Ascending aorta (tissue), 2 donors: ENCODE data around the gene CBLB. TPM values are rescaled to one million over a fixed set of nuclear protein-coding genes. Genes with fewer than 3 reads are reported as not detected.

ENCODE experiments used
- DNase-seq, 2 donors: peaks; one replicate each; pipeline ENCODE4 v3.0.0-alpha.2; 2019; ENCODE audit warnings: low spot score in 2 of 2
- H3K27ac ChIP-seq, 2 donors: fragments of 200-600 bp; sonication (generic); one replicate each; pipeline ENCODE4 v1.5.1; 2016 to 2017; ENCODE audit warnings: mild to moderate bottlenecking in 1 of 2
- H3K27me3 ChIP-seq: fragments of 200-600 bp; sonication (generic); one replicate; pipeline ENCODE4 v1.5.1; 2017
- H3K36me3 ChIP-seq, 2 donors: fragments of 200-600 bp; sonication (generic); one replicate each; pipeline ENCODE4 v1.5.1; 2016
- H3K4me1 ChIP-seq, 2 donors: fragments of 200-600 bp; sonication (generic); one replicate each; pipeline ENCODE4 v1.5.1; 2016 to 2017; ENCODE audit warnings: mild to moderate bottlenecking in 1 of 2
- H3K4me3 ChIP-seq, 2 donors: fragments of 200-600 bp; sonication (generic); one replicate each; pipeline ENCODE4 v1.5.1; 2016 to 2017; ENCODE audit warnings: mild to moderate bottlenecking in 1 of 2
- H3K9me3 ChIP-seq, 2 donors: fragments of 200-600 bp; sonication (generic); one replicate each; pipeline ENCODE4 v1.5.1; 2016
- CTCF ChIP-seq, 3 experiments: fragments of 200-600 bp in 2 of 3; fragments of 450-650 bp in 1 of 3; sonication (generic) in 2 of 3; IDR thresholded peaks; one replicate each; pipeline ENCODE4 v1.5.1; 2016 to 2019; ENCODE audit warnings: antibody characterized with exemption in 3 of 3, mild to moderate bottlenecking in 1 of 3, moderate library complexity in 1 of 3
- intact Hi-C: fragments of 100-400 bp; cut with DNase I; formaldehyde crosslinking; loops from one replicate; pipeline ENCODE4 v1.15.1; 2023
- total RNA-seq: library from RNA; depleted of rRNA; stranded (reverse); fragments of >200 nt; gene quantifications from one replicate; pipeline ENCODE4 v1.1.0, GENCODE V29; 2016

CBLB gene
- total RNA-seq, 1 donor from 2014 or later = 30.0 TPM

GRCh38 chr3:105911496-105911895 is 42.7 kb upstream of the CBLB start:
- Histone ChIP-seq H3K9me3 (peaks cover 0 to 7% of the 10 kb centered on the region in 2 donors), H3K27me3 (no peaks in the 10 kb centered on the region), H3K27ac (no peak overlapping the region), H3K4me1 (peaks cover 0 to 11% of the 10 kb centered on the region in 2 donors), H3K36me3 (no peaks in the 10 kb centered on the region), H3K4me3 (no peak overlapping the region)
- DNase-seq = no peak
- TF ChIP-seq CTCF (IDR thresholded peaks at IDR 0.05) = no peak
- intact Hi-C loops = no loop called here

- H3K4me1 ChIP-seq = peaks cover 11 to 30% of the 10 kb centered on the region in 2 donors
- no peak for TF ChIP-seq CTCF (IDR thresholded peaks at IDR 0.05)
- no peaks in the 10 kb centered on the region for H3K27me3 ChIP-seq
- intact Hi-C loops = loop anchor here (5.0 kb wide), 2 partner anchors 60 to 540 kb away; partner anchors contain the start of gene ALCAM
- H3K27ac ChIP-seq = peak overlapping the region; percentile 74 to 91
- DNase-seq = no peak
- H3K4me3 ChIP-seq = no peak overlapping the region
- H3K36me3 ChIP-seq = no peaks in the 10 kb centered on the region
- H3K9me3 ChIP-seq = no peaks in the 10 kb centered on the region
These were observed 39.0 kb upstream of the CBLB start for GRCh38 chr3:105907777-105908176.

- no peak for TF ChIP-seq CTCF (IDR thresholded peaks at IDR 0.05)
- H3K27me3 ChIP-seq = no peaks in the 10 kb centered on the region
- no peak overlapping the region for H3K4me3 ChIP-seq
- peaks cover 11 to 30% of the 10 kb centered on the region in 2 donors for H3K4me1 ChIP-seq
- no peaks in the 10 kb centered on the region for H3K36me3 ChIP-seq
- intact Hi-C loops = loop anchor here (1.0 to 5.0 kb wide), 3 partner anchors 38 to 540 kb away; partner anchors contain the start of genes ALCAM and CBLB
- peak overlapping the region; percentile 86 to 91 for H3K27ac ChIP-seq
- H3K9me3 ChIP-seq = no peaks in the 10 kb centered on the region
- peak; percentile 29 to 90 for DNase-seq
These were observed 38.0 kb upstream of the CBLB start for GRCh38 chr3:105906836-105907235.

GRCh38 chr3:105906345-105906744 is 37.5 kb upstream of the CBLB start:
- Histone ChIP-seq H3K27me3 (no peaks in the 10 kb centered on the region), H3K4me3 (no peak overlapping the region), H3K4me1 (peaks cover 11 to 30% of the 10 kb centered on the region in 2 donors), H3K27ac (peak overlapping the region; percentile 86 to 91), H3K36me3 (no peaks in the 10 kb centered on the region), H3K9me3 (no peaks in the 10 kb centered on the region)
- no peak for TF ChIP-seq CTCF (IDR thresholded peaks at IDR 0.05)
- DNase-seq = no peak
- intact Hi-C loops = loop anchor here (1.0 to 5.0 kb wide), 3 partner anchors 37 to 539 kb away; partner anchors contain the start of genes ALCAM and CBLB

GRCh38 chr3:105905328-105905727 is 36.5 kb upstream of the CBLB start:
- H3K9me3 ChIP-seq = no peaks in the 10 kb centered on the region
- intact Hi-C loops = loop anchor here (5.0 kb wide), 2 partner anchors 62 to 538 kb away; partner anchors contain the start of gene ALCAM
- H3K4me1 ChIP-seq = peaks cover 11 to 30% of the 10 kb centered on the region in 2 donors
- no peak for TF ChIP-seq CTCF (IDR thresholded peaks at IDR 0.05)
- H3K36me3 ChIP-seq = no peaks in the 10 kb centered on the region
- no peaks in the 10 kb centered on the region for H3K27me3 ChIP-seq
- DNase-seq = no peak
- H3K4me3 ChIP-seq = no peak overlapping the region
- H3K27ac ChIP-seq = peak overlapping the region; percentile 86 to 91
